Left lobe of liver (tissue), 2 donors: ENCODE data around the gene CUL9. TPM values are rescaled to one million over a fixed set of nuclear protein-coding genes. Genes with fewer than 3 reads are reported as not detected.

Experiments used
- ATAC-seq: fragments of 200-7000 bp; cut with Tn5 transposase; one replicate; pipeline ENCODE4 v1.9.1; 2020; ENCODE audit warnings: mild to moderate bottlenecking, moderate library complexity
- DNase-seq: peaks from one replicate; pipeline ENCODE4 v3.0.0-alpha.2; 2020; ENCODE audit warnings: low spot score
- total RNA-seq: library from RNA; stranded (reverse); gene quantifications from one replicate; pipeline ENCODE4 v1.2.1, GENCODE V29; 2021
- donor health status: DM: no; HTN: no; CAD: no; lungs with moderate emphysema.
- donor health status: DM: no; HTN: yes; CAD: no.

The CUL9 gene
- total RNA-seq, 1 donor from 2014 or later = 18.1 TPM

GRCh38 chr6:43193929-43194328, 11.9 kb downstream of the CUL9 start:
- DNase-seq (no peak), ATAC-seq (no peak)

DNA sequence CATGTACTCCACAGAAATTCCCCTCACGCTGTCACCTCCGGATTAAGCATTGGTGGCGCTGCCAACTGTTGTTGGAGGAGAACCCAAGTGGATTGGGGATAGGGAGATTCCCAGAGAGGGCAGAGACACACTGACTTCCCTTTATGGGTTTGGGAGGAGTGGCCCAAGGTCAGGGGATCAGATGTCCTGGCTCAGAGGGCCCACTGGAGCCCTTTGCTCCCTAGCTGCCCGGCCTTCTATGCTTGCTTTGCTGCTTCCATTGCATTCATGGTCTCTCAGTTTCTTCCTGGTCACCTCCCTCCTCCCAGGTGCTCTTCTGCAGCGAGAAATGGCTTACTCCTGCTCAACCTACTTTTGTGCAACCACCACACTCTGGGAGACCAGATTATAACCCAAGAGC, 14.3 kb downstream of the CUL9 start:
- DNase-seq = no peak
- no peak for ATAC-seq

DNA sequence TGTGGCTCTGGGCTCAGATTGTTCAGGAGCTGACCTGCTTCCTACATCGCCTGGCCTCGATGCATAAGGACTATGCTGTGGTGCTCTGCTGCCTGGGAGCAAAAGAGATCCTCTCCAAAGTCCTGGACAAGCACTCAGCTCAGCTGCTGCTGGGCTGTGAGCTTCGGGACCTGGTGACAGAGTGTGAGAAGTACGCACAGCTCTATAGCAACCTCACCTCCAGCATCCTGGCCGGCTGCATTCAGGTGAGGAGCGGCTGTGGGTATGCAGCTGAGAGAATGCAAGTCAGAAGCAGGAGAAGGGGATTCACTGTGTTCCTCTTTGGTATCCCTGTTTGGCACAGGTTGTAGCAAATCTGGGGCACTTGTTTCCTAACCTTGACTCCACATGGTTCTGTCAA, 17.9 kb downstream of the CUL9 start:
- DNase-seq (no peak), ATAC-seq (no peak)

DNA sequence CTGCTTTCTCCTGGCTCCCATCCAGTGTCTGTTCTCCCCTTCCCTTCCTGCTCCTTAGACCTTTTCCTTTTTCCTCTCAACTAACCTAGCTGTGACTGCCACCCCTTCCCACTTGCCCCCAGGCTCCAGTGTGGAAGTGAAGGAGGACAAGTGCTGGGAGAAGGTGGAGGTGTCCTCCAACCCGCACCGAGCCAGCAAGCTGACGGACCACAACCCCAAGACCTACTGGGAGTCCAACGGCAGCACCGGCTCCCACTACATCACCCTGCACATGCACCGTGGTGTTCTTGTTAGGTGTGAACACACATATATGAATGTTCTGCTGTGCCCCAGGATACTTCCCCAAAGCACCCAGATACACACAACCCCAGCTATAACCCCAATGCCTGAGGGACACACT, 18.5 kb downstream of the CUL9 start:
- ATAC-seq (no peak), DNase-seq (no peak)

DNA sequence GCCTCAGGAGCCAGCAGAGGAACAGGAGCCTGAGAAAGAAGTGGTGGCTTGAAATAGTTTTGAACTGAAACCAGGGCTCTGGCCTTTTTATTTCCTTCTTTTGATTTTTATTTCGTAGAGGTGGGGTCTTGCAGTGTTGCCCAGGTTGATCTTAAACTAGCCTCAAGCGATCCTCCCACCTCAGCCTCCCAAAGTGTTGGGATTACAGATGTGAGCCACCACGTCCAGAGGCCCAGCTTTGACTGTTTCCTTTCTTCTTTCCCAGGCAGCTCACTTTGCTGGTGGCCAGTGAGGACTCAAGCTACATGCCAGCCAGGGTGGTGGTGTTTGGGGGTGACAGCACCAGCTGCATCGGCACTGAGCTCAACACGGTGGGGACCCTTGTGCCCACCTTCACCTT, 20.5 kb downstream of the CUL9 start:
- DNase-seq = no peak

GRCh38 chr6:43203029-43203717, 21.2 kb downstream of the CUL9 start:
- ATAC-seq (no peak), DNase-seq (no peak)

More for the DNA sequence above, 20.5 kb downstream of the CUL9 start:
- ATAC-seq = no peak

- no peak for DNase-seq
- no peak for ATAC-seq
Observed at GRCh38 chr6:43203718-43204095, 21.7 kb downstream of the CUL9 start.

DNA sequence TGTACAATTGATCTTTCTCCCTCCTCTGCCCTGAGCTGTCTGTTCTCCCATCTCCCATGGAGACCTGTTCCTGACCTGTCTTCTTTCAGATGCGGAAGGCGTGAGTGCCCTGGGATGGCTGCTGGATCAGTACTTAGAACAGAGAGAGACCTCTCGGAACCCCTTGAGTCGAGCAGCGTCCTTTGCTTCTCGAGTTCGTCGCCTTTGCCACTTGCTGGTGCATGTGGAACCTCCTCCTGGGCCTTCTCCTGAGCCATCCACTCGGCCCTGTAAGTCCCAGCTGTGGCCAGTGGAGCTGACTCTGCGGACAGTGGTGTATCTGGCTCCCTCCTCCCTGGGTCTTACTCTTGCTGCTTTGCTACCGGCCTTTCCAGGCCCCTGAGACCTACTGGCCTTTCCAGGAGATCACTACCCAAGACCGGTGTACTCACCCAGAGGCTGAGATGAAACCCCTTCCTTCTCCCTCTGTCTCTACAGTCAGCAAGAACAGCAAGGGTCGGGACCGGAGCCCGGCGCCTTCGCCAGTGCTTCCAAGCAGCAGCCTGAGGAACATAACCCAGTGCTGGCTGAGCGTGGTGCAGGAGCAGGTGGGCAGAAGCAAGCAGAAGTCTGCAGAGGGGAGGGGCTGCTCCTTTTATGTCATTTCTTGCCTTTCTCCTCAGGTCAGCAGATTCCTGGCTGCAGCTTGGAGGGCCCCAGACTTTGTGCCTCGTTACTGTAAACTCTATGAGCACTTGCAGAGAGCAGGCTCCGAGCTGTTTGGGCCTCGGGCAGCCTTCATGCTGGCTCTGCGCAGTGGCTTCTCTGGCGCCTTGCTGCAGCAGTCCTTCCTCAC, 22.5 kb downstream of the CUL9 start:
- ATAC-seq (no peak), DNase-seq (no peak)

DNA sequence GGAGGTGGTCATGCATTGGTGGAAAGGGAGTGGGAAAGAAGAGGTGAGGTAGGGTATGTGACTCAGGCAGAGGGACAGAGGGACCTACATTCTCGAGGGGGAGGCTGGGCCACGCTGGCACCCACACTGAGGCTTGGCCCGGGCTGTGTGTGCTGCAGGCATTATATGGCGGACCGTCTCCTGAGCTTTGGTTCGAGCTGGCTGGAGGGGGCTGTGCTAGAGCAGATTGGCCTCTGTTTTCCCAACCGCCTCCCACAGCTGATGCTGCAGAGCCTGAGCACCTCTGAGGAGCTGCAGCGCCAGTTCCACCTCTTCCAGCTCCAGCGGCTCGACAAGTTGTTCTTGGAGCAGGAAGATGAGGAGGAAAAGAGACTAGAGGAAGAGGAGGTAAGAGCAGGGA, 23.9 kb downstream of the CUL9 start:
- ATAC-seq (no peak), DNase-seq (no peak)

DNA sequence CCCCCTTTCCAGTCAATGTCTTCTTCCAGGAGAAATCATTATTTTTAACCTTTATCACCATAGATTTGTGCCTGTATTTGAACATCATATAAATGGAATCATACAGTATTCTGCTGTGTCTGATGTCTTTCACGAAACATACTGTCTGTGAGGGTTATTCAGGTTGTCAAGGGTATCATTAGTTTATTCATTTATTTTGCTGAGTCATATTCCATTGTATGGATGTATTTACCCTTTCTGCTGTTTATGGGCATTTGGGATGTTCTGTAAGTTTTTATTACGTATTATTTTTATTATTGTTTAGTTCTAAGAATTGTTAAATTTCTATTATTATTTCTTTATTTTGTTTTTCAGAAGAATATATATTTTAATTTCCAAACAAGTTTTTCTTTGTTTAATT, 25.3 kb downstream of the CUL9 start:
- DNase-seq (no peak), ATAC-seq (no peak)

DNA sequence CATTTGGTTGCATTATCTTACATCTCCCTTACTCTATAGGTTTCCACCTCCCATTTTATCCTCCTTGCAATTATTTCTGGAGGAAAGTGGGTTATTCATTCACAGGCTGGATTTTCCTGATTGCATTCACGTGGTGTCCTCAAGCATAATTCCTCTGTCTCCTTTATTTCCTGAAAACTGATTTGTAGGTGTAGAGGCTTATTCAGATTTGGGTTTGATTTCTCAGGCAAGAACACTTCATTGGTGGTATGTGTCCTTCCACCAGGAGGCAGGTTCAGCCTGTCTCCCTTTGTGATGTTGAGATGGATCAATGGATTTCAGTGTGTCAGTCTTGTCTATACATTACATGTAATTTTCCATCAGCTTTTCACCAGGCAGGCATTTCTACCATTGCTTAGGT, 30.0 kb downstream of the CUL9 start:
- ATAC-seq (no peak), DNase-seq (no peak)

GRCh38 chr6:43213431-43213830, 31.4 kb downstream of the CUL9 start:
- no peak for ATAC-seq
- DNase-seq = no peak

GRCh38 chr6:43215066-43215465, 33.1 kb downstream of the CUL9 start:
- no peak for ATAC-seq
- DNase-seq = no peak

DNA sequence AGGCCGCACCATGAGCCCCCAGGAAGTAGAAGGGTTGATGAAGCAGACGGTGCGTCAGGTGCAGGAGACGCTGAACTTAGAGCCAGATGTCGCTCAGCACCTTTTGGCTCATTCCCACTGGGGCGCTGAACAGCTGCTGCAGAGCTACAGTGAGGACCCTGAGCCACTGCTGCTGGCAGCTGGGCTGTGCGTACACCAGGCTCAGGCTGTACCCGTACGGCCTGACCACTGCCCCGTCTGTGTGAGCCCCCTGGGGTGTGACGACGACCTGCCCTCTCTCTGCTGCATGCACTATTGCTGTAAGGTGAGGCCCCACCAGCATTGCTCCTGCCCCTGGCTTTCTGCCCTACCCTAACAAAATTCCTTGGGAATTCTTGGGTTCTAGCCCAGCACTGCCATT, 34.2 kb downstream of the CUL9 start:
- DNase-seq (no peak), ATAC-seq (no peak)

- DNase-seq (no peak), ATAC-seq (no peak)
Observed at GRCh38 chr6:43217351-43217750, 35.4 kb downstream of the CUL9 start.

DNA sequence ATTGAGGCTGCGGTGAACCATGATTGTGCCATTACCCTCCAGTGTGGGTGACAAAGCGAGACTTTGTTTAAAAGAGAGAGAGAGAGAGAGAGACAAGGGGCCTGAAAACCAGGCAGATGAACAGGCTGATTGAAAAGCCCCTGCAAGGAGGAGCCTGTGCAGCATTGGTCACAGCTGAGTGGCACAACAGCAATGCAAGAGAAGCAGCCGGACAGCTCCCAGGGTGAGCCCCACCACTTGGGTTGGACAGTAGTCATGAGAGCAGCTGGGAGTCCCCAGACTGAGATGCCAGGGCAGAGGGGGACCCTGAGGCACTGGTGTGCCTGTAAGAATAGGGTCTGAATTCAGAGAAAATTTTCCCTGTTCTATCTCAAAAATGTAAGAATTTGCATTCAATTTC, 37.1 kb downstream of the CUL9 start:
- ATAC-seq (no peak), DNase-seq (no peak)

- ATAC-seq = no peak
- no peak for DNase-seq
Observed at GRCh38 chr6:43219814-43220213, 37.8 kb downstream of the CUL9 start.

DNA sequence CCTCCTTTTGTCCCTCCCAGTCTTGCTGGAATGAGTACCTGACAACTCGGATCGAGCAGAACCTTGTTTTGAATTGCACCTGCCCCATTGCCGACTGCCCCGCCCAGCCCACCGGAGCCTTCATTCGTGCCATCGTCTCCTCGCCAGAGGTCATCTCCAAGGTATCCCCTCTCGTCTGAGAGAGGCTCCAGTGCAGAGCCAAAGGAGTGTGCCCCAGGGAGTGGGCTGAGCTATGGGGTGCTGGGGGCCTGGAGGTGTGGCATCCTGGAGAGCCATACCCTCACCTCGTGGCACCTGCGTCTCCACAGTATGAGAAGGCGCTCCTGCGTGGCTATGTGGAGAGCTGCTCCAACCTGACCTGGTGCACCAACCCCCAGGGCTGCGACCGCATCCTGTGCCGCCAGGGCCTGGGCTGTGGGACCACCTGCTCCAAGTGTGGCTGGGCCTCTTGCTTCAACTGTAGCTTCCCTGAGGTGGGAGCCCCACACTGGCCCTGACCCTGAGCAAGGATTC, 38.5 kb downstream of the CUL9 start:
- no peak for ATAC-seq
- no peak for DNase-seq

DNA sequence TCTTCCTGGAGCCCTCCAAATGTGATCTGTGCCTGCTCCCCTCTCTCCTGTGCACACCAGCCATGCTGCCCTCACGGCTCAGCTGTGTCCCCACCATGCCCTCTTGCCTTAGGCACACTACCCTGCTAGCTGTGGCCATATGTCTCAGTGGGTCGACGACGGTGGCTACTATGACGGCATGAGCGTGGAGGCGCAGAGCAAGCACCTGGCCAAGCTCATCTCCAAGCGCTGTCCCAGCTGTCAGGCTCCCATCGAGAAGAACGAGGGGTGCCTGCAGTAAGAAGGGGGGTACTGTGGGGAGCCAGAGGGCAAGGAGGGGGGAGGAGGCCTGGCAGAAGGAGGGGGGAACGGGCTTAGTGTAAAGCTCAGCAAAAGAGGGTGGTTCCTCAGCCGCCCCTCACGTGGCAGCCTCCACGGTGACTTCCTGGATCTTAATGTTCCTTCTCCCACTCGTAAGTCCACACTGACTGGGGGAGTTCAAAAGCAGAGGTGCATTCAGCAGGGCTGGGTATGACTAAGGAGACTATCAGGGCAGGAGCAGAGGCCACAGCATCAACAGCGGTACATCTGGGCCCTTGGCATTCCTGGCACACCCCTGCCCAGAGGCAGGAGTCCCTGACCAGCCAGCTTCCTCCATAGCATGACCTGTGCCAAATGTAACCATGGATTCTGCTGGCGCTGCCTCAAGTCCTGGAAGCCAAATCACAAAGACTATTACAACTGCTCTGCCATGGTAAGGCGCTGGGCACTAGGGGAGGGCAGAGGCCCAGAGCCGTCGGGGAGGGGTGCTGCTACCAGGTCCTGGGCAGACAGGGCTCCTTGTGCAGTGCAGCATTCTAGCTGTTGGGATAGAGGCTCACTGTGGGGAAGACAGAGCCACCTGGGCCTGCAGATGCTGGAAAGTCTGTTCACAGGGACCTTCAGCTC, 39.3 kb downstream of the CUL9 start:
- DNase-seq = no peak
- ATAC-seq = peak; percentile 25

GRCh38 chr6:43222418-43223059, 40.5 kb downstream of the CUL9 start:
- no peak for DNase-seq
- no peak for ATAC-seq

- ATAC-seq (no peak), DNase-seq (no peak)
Observed at GRCh38 chr6:43223175-43223574, 41.2 kb downstream of the CUL9 start.
